Natural killer cell treated with Interleukin-12 subunit alpha and Interleukin-12 subunit beta and Interleukin-15 and Interleukin-18, amount 100 ng/mL, for 72 hours (primary cell): Measurements from ENCODE around the gene PHEX. TPM values are rescaled to one million over a fixed set of nuclear protein-coding genes. Genes with fewer than 3 reads are reported as not detected.

Experiments
- ATAC-seq, 2 donors: fragments of 150-1000 bp; cut with Tn5 transposase in 1 of 2; sonication (Bioruptor Pico), chemical (Tn5 transposase) in 1 of 2; 2 replicates each; pipeline ENCODE4 v1.10.0; 2021
- DNase-seq: peaks from one replicate; pipeline ENCODE4 v3.0.0; 2022; ENCODE audit warnings: low spot score
- H3K27ac Mint-ChIP-seq, 2 donors: 1 replicate in 1 of 2; 2 replicates in 1 of 2; pipeline ENCODE4 v1.8.0; 2022; ENCODE audit warnings: mixed read lengths in 2 of 2, mild to moderate bottlenecking in 1 of 2, moderate library complexity in 1 of 2
- H3K27me3 Mint-ChIP-seq, 2 donors: 1 replicate in 1 of 2; 2 replicates in 1 of 2; pipeline ENCODE4 v1.8.0; 2022; ENCODE audit warnings: mixed read lengths in 2 of 2
- H3K36me3 Mint-ChIP-seq: one replicate; pipeline ENCODE4 v1.8.0; 2022; ENCODE audit warnings: mixed read lengths
- H3K4me1 Mint-ChIP-seq, 2 donors: 1 replicate in 1 of 2; 2 replicates in 1 of 2; pipeline ENCODE4 v1.8.0; 2022; ENCODE audit warnings: low read depth in 2 of 2, mixed read lengths in 2 of 2, mild to moderate bottlenecking in 1 of 2
- H3K4me3 Mint-ChIP-seq: one replicate; pipeline ENCODE4 v1.8.0; 2022; ENCODE audit warnings: mixed read lengths
- H3K9me3 Mint-ChIP-seq: 2 replicates; pipeline ENCODE4 v1.8.0; 2022; ENCODE audit warnings: mixed read lengths
- total RNA-seq, 2 donors: library from RNA; stranded (reverse); gene quantifications; one replicate each; pipeline ENCODE4 v1.2.3, GENCODE V29; 2022

The PHEX gene
- total RNA-seq, 2 donors from 2014 or later, result 0.10 to 0.45 TPM

DNA sequence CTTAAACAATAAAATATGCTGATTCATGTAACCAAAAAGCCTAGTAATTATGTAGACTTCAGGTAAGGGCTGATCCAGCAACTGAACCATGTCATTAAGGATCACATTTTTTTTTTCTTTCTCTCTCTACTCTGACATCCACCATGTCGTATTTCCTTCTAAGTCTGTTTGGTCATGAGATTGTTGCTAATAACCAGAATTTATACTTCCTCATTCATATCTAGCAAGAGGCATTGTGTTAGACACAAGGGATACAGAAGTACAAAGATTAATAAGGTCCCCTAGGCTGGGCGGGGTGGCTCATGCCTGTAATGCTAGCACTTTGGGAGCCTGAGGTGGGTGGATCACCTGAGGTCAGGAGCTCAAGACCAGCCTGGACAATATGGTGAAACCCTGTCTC is 24.1 kb downstream of the PHEX start:
- H3K36me3 Mint-ChIP-seq, result no peaks in the 10 kb centered on the region
- peaks cover 0 to 5% of the 10 kb centered on the region in 2 donors for H3K27me3 Mint-ChIP-seq
- DNase-seq, result no peak
- H3K4me3 Mint-ChIP-seq, result no peak overlapping the region
- H3K27ac Mint-ChIP-seq, result no peak overlapping the region
- H3K4me1 Mint-ChIP-seq, result peaks cover 8 to 10% of the 10 kb centered on the region in 2 donors
- no peak for ATAC-seq
- no peaks in the 10 kb centered on the region for H3K9me3 Mint-ChIP-seq

DNA sequence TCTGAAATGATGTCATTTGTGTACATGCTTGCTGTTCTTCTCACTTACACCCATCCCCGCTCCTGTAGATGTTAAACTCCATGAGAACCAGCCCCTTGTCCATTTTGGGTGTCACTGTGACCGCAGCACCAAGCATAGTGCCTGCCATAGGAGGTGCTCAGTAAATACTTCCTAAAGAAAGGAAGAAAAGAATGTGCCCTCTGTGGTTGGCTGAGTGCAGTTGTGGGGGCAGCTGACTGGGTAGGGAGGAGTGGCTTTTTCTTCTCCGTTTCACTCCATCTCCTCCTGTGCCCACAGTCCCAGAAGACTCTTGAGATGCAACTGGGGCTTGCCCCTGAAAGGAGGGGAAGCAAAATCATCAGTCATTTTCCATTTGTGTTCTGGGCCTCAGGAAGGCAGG is 25.5 kb downstream of the PHEX start:
- no peak for ATAC-seq
- H3K27me3 Mint-ChIP-seq, result peaks cover 0 to 11% of the 10 kb centered on the region in 2 donors
- no peak overlapping the region for H3K27ac Mint-ChIP-seq
- H3K9me3 Mint-ChIP-seq, result no peaks in the 10 kb centered on the region
- H3K4me1 Mint-ChIP-seq, result peaks cover 8 to 10% of the 10 kb centered on the region in 2 donors
- no peak for DNase-seq
- no peaks in the 10 kb centered on the region for H3K36me3 Mint-ChIP-seq
- H3K4me3 Mint-ChIP-seq, result no peak overlapping the region

GRCh38 chrX:22059775-22060174 is 27.6 kb downstream of the PHEX start:
- DNase-seq (no peak), ATAC-seq (no peak)
- peaks cover 0 to 11% of the 10 kb centered on the region in 2 donors for H3K27me3 Mint-ChIP-seq
- peaks cover 8 to 10% of the 10 kb centered on the region in 2 donors for H3K4me1 Mint-ChIP-seq
- no peak overlapping the region for H3K27ac Mint-ChIP-seq
- H3K9me3 Mint-ChIP-seq, result no peaks in the 10 kb centered on the region
- no peak overlapping the region for H3K4me3 Mint-ChIP-seq
- no peaks in the 10 kb centered on the region for H3K36me3 Mint-ChIP-seq

- Mint-ChIP-seq H3K27ac (no peak overlapping the region), H3K9me3 (no peaks in the 10 kb centered on the region), H3K4me1 (peaks cover 8 to 10% of the 10 kb centered on the region in 2 donors), H3K4me3 (no peak overlapping the region), H3K27me3 (peaks cover 0 to 10% of the 10 kb centered on the region in 2 donors), H3K36me3 (no peaks in the 10 kb centered on the region)
- no peak for ATAC-seq
- no peak for DNase-seq
These were observed 28.5 kb downstream of the PHEX start for GRCh38 chrX:22060415-22061280.

DNA sequence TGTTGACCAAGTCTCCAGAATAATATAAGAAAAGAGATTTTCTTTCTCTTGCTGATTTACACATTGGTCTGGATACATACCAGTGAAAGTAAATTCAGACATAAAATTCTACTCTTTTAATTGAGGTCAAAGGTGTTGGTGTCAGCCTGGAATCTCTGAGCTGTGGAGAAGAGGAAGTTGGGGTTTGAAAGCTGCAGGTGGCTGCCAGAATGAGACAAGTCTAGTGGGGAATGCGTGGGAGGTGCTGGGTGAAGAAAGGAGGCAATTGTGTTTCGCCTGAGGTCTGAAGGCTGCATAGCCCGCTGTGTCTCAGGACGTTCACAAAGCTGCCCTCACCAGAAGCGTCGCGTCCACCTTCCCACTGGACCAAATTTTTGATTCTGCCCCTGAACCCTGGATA is 31.2 kb downstream of the PHEX start:
- ATAC-seq, result no peak
- Mint-ChIP-seq H3K4me3 (no peak overlapping the region), H3K4me1 (peaks cover 8 to 10% of the 10 kb centered on the region in 2 donors), H3K36me3 (no peaks in the 10 kb centered on the region), H3K27me3 (peaks cover 0 to 8% of the 10 kb centered on the region in 2 donors), H3K9me3 (no peaks in the 10 kb centered on the region), H3K27ac (no peak overlapping the region)
- DNase-seq, result no peak

GRCh38 chrX:22069586-22069985 is 37.5 kb downstream of the PHEX start:
- no peaks in the 10 kb centered on the region for H3K36me3 Mint-ChIP-seq
- no peak overlapping the region for H3K4me3 Mint-ChIP-seq
- ATAC-seq, result no peak
- peaks cover 0 to 3% of the 10 kb centered on the region in 2 donors for H3K27me3 Mint-ChIP-seq
- H3K9me3 Mint-ChIP-seq, result no peaks in the 10 kb centered on the region
- no peak for DNase-seq
- no peaks in the 10 kb centered on the region for H3K4me1 Mint-ChIP-seq
- no peak overlapping the region for H3K27ac Mint-ChIP-seq

GRCh38 chrX:22073928-22074327 is 41.8 kb downstream of the PHEX start:
- H3K4me3 Mint-ChIP-seq, result no peak overlapping the region
- DNase-seq (no peak), ATAC-seq (no peak)
- H3K27ac Mint-ChIP-seq, result no peak overlapping the region
- no peaks in the 10 kb centered on the region for H3K27me3 Mint-ChIP-seq
- H3K9me3 Mint-ChIP-seq, result no peaks in the 10 kb centered on the region
- H3K4me1 Mint-ChIP-seq, result no peaks in the 10 kb centered on the region
- H3K36me3 Mint-ChIP-seq, result no peaks in the 10 kb centered on the region

GRCh38 chrX:22078117-22078516 is 46.0 kb downstream of the PHEX start:
- Mint-ChIP-seq H3K36me3 (no peaks in the 10 kb centered on the region), H3K4me3 (no peak overlapping the region), H3K27ac (no peak overlapping the region), H3K27me3 (peaks cover 0 to 6% of the 10 kb centered on the region in 2 donors), H3K4me1 (no peaks in the 10 kb centered on the region), H3K9me3 (no peaks in the 10 kb centered on the region)
- DNase-seq (no peak), ATAC-seq (no peak)

DNA sequence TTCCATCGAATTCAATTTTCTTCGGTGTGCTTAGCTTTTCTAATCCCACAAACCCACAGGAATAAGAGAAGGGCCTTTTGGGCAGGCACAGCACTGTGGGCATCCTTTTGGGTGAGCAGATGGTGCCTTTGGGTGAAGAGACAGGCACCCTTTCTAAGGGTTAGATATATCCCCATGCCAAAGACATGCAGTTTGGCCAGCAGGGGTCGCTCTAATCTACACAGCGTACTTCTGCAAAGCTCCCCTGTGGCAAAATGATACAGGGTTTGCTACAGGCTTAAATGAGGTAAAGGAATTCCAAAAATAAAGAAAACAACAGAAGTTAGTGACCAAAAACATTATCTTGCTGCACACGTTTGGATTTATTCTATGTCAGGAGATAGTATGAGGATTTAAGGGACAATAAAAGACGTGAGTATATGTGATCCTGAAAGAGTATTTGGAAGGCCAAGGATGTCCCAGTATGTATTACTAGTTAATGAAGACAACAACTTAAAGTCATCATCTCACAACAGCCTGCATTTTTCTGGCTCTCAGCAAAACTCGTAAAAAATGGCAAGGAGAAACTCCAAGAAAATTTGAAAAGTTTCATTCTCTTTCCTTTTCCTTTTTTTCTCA is 49.5 kb downstream of the PHEX start:
- Mint-ChIP-seq H3K27me3 (peaks cover 0 to 10% of the 10 kb centered on the region in 2 donors), H3K4me3 (no peak overlapping the region), H3K9me3 (no peaks in the 10 kb centered on the region), H3K36me3 (no peaks in the 10 kb centered on the region), H3K4me1 (no peaks in the 10 kb centered on the region), H3K27ac (no peak overlapping the region)
- ATAC-seq (peak in 1 of 2 donors; percentile 66), DNase-seq (peak; percentile 71)

- ATAC-seq, result no peak
- no peak for DNase-seq
- H3K27ac Mint-ChIP-seq, result no peak overlapping the region
- H3K4me1 Mint-ChIP-seq, result no peaks in the 10 kb centered on the region
- no peaks in the 10 kb centered on the region for H3K36me3 Mint-ChIP-seq
- no peaks in the 10 kb centered on the region for H3K9me3 Mint-ChIP-seq
- H3K4me3 Mint-ChIP-seq, result no peak overlapping the region
- peaks cover 0 to 12% of the 10 kb centered on the region in 2 donors for H3K27me3 Mint-ChIP-seq
These were observed 53.9 kb downstream of the PHEX start for GRCh38 chrX:22086003-22086402.

DNA sequence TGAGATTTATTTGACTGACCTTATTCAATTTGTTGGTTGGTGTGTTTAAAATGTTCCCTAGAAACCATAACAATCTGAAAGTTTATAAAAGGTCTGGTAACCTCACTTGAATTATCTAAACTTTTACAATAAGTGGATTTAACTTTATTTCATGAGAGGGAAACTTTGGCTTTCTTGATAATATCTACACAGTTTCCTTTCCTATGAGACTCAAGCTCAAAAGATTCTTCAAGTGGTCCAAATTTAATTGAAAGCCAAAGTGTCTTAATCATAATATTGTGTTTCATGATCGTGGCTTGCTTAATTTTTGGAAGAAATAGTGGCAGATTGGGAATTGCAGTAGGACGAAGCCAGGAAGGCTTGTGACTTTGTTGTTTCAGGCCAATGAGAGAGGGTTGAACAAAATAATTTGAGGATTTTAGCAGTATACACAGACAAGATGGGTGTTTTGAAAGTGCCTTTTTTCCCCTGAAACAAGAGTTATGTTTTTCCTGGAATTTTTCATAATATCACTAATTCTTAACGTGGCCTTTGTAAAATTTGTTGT is 55.0 kb downstream of the PHEX start:
- H3K9me3 Mint-ChIP-seq, result no peaks in the 10 kb centered on the region
- no peak for DNase-seq
- H3K4me3 Mint-ChIP-seq, result no peak overlapping the region
- H3K4me1 Mint-ChIP-seq, result no peaks in the 10 kb centered on the region
- ATAC-seq, result no peak
- no peak overlapping the region for H3K27ac Mint-ChIP-seq
- H3K36me3 Mint-ChIP-seq, result no peaks in the 10 kb centered on the region
- H3K27me3 Mint-ChIP-seq, result peaks cover 0 to 7% of the 10 kb centered on the region in 2 donors

DNA sequence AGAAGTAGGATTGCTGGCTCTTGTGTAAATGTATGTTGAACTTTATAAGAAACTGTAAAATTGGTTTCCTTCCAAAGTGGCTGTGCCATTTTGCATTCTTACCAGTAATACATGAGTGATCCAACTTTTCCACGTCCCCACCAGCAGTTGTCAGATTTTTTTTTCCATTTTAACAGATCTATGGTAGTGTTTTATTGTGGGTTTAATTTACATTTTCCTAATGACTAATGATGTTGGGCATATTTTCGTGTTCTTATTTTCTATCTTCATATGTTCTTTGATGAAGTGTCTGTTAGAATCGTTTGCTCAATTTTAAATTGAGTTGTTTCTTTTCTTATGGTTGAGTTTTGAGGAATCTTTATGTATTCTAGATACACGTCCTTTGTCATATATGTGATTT is 56.2 kb downstream of the PHEX start:
- H3K36me3 Mint-ChIP-seq, result no peaks in the 10 kb centered on the region
- H3K27ac Mint-ChIP-seq, result no peak overlapping the region
- ATAC-seq, result no peak
- no peak overlapping the region for H3K4me3 Mint-ChIP-seq
- no peaks in the 10 kb centered on the region for H3K4me1 Mint-ChIP-seq
- peaks cover 0 to 7% of the 10 kb centered on the region in 2 donors for H3K27me3 Mint-ChIP-seq
- no peaks in the 10 kb centered on the region for H3K9me3 Mint-ChIP-seq
- DNase-seq, result no peak

DNA sequence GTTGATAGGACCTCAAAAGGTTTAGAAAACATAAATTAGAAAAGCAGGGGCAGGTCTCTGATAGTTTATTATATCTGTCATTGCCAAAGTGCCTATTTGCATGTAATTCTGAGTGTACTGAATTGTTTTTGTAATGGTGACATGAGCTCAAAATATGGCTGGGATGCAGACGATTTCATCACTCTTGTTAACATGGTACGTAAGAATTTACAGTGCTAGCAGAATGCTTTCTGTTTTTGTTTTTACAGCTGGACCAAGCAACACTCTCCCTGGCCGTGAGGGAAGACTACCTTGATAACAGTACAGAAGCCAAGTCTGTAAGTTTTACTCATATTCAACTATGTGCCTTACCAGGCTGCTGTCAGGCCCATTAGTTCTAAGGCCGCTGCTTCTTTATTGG is 58.1 kb downstream of the PHEX start:
- H3K27ac Mint-ChIP-seq, result no peak overlapping the region
- H3K4me3 Mint-ChIP-seq, result no peak overlapping the region
- H3K4me1 Mint-ChIP-seq, result no peaks in the 10 kb centered on the region
- DNase-seq, result no peak
- ATAC-seq, result no peak
- H3K36me3 Mint-ChIP-seq, result no peaks in the 10 kb centered on the region
- no peaks in the 10 kb centered on the region for H3K9me3 Mint-ChIP-seq
- peaks cover 0 to 14% of the 10 kb centered on the region in 2 donors for H3K27me3 Mint-ChIP-seq

DNA sequence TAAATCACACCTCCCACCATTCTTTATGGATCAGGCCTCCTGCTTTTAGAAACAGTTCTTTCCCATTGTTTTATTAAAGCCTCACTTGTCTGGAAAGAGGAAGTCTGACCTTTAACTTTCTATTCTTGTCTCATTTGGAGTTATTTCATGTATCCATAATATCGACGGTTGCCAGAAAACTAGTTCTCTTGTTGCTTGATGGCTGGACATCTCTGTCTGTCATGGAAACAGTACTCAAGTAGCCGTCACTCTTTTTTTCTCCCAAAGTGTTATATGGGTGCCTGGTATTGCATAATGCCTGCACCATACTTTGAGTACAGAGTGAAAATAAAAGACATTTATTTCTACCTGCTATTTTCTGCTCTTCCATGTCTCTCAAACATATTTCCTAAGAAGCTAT is 61.4 kb downstream of the PHEX start:
- DNase-seq (no peak), ATAC-seq (no peak)
- Mint-ChIP-seq H3K27me3 (peaks cover 0 to 14% of the 10 kb centered on the region in 2 donors), H3K4me1 (no peaks in the 10 kb centered on the region), H3K36me3 (no peaks in the 10 kb centered on the region), H3K4me3 (no peak overlapping the region), H3K27ac (no peak overlapping the region), H3K9me3 (no peaks in the 10 kb centered on the region)
